OCI-LY7 (cell line): ENCODE measurements around the gene COL10A1. TPM values are rescaled to one million over a fixed set of nuclear protein-coding genes. Genes with fewer than 3 reads are reported as not detected.
A peak's percentile ranks its signal among the peaks of the same experiment; 100 is the strongest.

ENCODE experiments used
- BruUV-seq: library from RNA; stranded (reverse); fragments of 400-500 nt; replicated peaks from 2 replicates; lab custom pipeline; 2021; lab: Mats Ljungman, UMichigan
- CTCF ChIA-PET: fragments of 300-600 bp; sonication (Branson Sonifier 250); formaldehyde crosslinking; loops from one replicate; lab custom pipeline; 2022; ENCODE audit warnings: antibody characterized with exemption; ENCODE audit not compliant: unreplicated experiment; lab: Charles Lee
- POLR2A ChIA-PET: fragments of 300-600 bp; sonication (Branson Sonifier 250); formaldehyde crosslinking; loops from one replicate; lab custom pipeline; 2022; ENCODE audit warnings: antibody characterized with exemption; lab: Charles Lee
- DNase-seq: peaks from one replicate; pipeline ENCODE4 v3.0.0-alpha.2; 2015; ENCODE audit warnings: low spot score
- H2AFZ ChIP-seq: fragments of 200-600 bp; sonication (generic), shearing (Covaris generic); 2 replicates; pipeline ENCODE4 v1.6.1; 2014; ENCODE audit warnings: mild to moderate bottlenecking, antibody characterized with exemption, low read length, moderate library complexity
- H3K27ac ChIP-seq: fragments of 200-600 bp; sonication (generic); 2 replicates; pipeline ENCODE4 v1.5.1; 2014; ENCODE audit warnings: mixed run types, low read depth, mild to moderate bottlenecking, moderate library complexity, low read length, inconsistent platforms; ENCODE audit not compliant: poor library complexity, severe bottlenecking
- H3K36me3 ChIP-seq: fragments of 200-600 bp; sonication (generic); 2 replicates; pipeline ENCODE4 v1.6.1; 2014; ENCODE audit warnings: mild to moderate bottlenecking, antibody characterized with exemption, low read length, moderate library complexity, mixed read lengths; ENCODE audit not compliant: insufficient read depth
- H3K4me1 ChIP-seq: fragments of 200-600 bp; sonication (generic); 2 replicates; pipeline ENCODE4 v1.5.1; 2014; ENCODE audit warnings: mild to moderate bottlenecking, low read length; ENCODE audit not compliant: insufficient read depth, poor library complexity, severe bottlenecking
- H3K4me2 ChIP-seq: fragments of 200-600 bp; sonication (generic); 2 replicates; pipeline ENCODE4 v1.6.1; 2014; ENCODE audit warnings: mild to moderate bottlenecking, low read length
- H3K4me3 ChIP-seq: fragments of 200-600 bp; sonication (generic); 2 replicates; pipeline ENCODE4 v1.5.1; 2014; ENCODE audit warnings: mild to moderate bottlenecking, low read depth, low read length; ENCODE audit not compliant: poor library complexity, severe bottlenecking
- H3K79me2 ChIP-seq: fragments of 200-600 bp; sonication (generic); 2 replicates; pipeline ENCODE4 v1.6.1; 2016; ENCODE audit warnings: low read depth, mild to moderate bottlenecking, low read length, moderate library complexity, mixed read lengths; ENCODE audit not compliant: insufficient read depth
- H3K9me2 ChIP-seq: fragments of 200-600 bp; sonication (generic); 2 replicates; pipeline ENCODE4 v1.6.1; 2016; ENCODE audit warnings: mild to moderate bottlenecking, low read length, mixed read lengths; ENCODE audit not compliant: insufficient read depth
- H3K9me3 ChIP-seq: fragments of 200-600 bp; sonication (generic); 2 replicates; pipeline ENCODE4 v1.6.1; 2014; ENCODE audit warnings: mild to moderate bottlenecking, mixed run types, low read length, mixed read lengths
- H4K20me1 ChIP-seq: fragments of 200-600 bp; sonication (generic); 2 replicates; pipeline ENCODE4 v1.6.1; 2014; ENCODE audit warnings: mild to moderate bottlenecking, antibody characterized with exemption, low read length, moderate library complexity, mixed read lengths; ENCODE audit not compliant: insufficient read depth
- EZH2phosphoT487 ChIP-seq: fragments of 200-600 bp; sonication (generic); IDR thresholded peaks from 2 replicates; pipeline ENCODE4 v1.6.1; 2018; ENCODE audit warnings: low read depth, borderline replicate concordance, mild to moderate bottlenecking, mixed run types, antibody characterized with exemption, low read length, moderate library complexity, mixed read lengths
- intact Hi-C: fragments of 100-400 bp; cut with micrococcal nuclease; formaldehyde crosslinking; loops from one replicate; pipeline ENCODE4 v1.10.0; 2022; ENCODE audit not compliant: unreplicated experiment
- total RNA-seq, 2 experiments: library from RNA; depleted of rRNA in 1 of 2; stranded (reverse); fragments of >200 nt in 1 of 2; shearing (Covaris generic) in 1 of 2; gene quantifications; 2 replicates each; pipeline ENCODE4 v1.2.3, GENCODE V29; 2014 to 2022
- TF ChIP-seq, protein P1 (sequence below): fragments of 200-600 bp; sonication (generic); conservative IDR thresholded peaks from 2 replicates; pipeline ENCODE4 v1.5.1; 2014; ENCODE audit warnings: mild to moderate bottlenecking, antibody characterized with exemption, low read length, moderate library complexity, mixed read lengths

The COL10A1 gene
- total RNA-seq, 2 experiments from 2014 or later = not detected

DNA sequence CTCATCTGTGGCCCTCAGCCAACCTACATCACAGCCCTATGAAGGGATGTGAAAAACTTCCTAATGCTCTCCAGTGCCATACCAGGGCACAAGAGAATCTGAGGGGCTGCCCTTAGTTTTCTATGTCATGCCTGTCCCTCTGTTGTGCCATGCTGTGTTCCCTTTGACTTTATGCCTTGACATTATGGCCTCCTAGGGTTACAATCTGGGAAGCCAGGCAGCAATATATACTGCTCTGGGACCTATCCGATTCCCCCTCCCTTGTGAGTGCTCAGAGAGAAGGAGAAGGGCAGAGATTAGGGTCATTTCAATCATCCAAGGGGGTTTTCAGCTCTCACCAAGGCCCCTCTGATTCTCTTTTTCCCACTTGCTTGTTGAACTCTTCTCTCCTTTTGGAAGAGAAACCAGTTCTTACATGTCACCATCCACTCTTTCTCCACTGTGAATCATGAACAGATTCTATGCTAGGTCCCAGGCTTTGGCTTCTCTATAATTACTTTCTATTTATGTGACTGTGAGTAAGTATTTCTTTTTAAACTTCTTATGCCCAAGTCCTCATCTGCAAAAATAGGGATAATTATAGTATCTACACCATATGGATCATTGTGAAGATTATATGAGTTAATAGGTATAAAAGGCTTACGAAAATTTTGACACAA lies 51.1 kb downstream of the COL10A1 start:
- Histone ChIP-seq H3K4me1 (no peaks in the 10 kb centered on the region), H3K27ac (no peak overlapping the region), H3K79me2 (no peaks in the 10 kb centered on the region), H2AFZ (no peak overlapping the region), H3K9me2 (no peaks in the 10 kb centered on the region), H3K9me3 (no peaks in the 10 kb centered on the region), H3K4me2 (no peak overlapping the region), H3K36me3 (no peaks in the 10 kb centered on the region), H4K20me1 (no peaks in the 10 kb centered on the region), H3K4me3 (no peak overlapping the region)
- intact Hi-C loops = no loop called here
- POLR2A ChIA-PET = interaction anchor here (0.6 kb wide), 1 partner anchor 54 kb away, joined by 3 read pairs; no protein-coding TSS in a partner anchor
- CTCF ChIA-PET = no interaction called here
- no TSS peak for BruUV-seq
- no peak for TF ChIP-seq EZH2phosphoT487
- TF ChIP-seq, protein P1, sequence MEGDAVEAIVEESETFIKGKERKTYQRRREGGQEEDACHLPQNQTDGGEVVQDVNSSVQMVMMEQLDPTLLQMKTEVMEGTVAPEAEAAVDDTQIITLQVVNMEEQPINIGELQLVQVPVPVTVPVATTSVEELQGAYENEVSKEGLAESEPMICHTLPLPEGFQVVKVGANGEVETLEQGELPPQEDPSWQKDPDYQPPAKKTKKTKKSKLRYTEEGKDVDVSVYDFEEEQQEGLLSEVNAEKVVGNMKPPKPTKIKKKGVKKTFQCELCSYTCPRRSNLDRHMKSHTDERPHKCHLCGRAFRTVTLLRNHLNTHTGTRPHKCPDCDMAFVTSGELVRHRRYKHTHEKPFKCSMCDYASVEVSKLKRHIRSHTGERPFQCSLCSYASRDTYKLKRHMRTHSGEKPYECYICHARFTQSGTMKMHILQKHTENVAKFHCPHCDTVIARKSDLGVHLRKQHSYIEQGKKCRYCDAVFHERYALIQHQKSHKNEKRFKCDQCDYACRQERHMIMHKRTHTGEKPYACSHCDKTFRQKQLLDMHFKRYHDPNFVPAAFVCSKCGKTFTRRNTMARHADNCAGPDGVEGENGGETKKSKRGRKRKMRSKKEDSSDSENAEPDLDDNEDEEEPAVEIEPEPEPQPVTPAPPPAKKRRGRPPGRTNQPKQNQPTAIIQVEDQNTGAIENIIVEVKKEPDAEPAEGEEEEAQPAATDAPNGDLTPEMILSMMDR = no peak
- DNase-seq = no peak

DNA sequence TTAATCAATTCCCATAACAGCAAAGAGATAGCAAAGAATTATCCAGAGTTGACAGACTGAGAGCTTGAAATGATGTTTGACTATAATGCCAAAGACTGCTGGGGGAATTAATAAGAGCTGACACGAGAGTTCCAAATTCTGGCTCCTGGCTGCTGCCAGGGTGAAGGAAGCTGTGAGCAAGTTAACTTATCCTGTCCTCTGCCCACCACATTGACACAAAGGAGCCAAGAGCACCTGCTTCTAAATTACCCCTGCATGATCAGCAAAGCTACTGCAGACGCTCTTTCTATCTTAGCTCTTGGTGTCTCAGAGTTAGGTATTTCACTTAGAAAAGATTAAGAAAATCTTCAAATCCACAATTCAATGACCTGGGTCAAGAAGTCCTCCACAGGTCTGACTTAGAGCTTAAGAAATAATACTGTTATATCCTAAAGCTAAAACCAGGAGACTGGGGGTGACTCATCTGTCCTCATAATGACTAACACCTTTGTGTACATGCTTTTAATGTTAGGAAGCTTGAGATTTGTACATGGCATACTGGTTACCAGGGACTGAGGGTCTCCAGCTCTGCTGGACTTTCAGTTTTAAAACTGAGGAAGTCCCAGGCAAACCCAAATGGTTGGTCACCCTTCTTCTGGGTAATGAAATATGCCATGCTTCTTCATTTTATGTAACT lies 52.0 kb downstream of the COL10A1 start:
- H3K27ac ChIP-seq = no peak overlapping the region
- BruUV-seq = no TSS peak
- no peaks in the 10 kb centered on the region for H3K79me2 ChIP-seq
- H3K9me3 ChIP-seq = no peaks in the 10 kb centered on the region
- no peak for DNase-seq
- H3K36me3 ChIP-seq = no peaks in the 10 kb centered on the region
- no peaks in the 10 kb centered on the region for H4K20me1 ChIP-seq
- no peaks in the 10 kb centered on the region for H3K4me1 ChIP-seq
- no peak overlapping the region for H2AFZ ChIP-seq
- intact Hi-C loops = no loop called here
- H3K4me2 ChIP-seq = no peak overlapping the region
- no peak overlapping the region for H3K4me3 ChIP-seq
- POLR2A ChIA-PET = interaction anchor here (0.7 to 1.9 kb wide), 2 partner anchors 13 to 27 kb away, joined by 6 to 9 read pairs; no protein-coding TSS in a partner anchor
- CTCF ChIA-PET = no interaction called here
- no peaks in the 10 kb centered on the region for H3K9me2 ChIP-seq
- TF ChIP-seq, protein P1 = no peak
- TF ChIP-seq EZH2phosphoT487 = no peak

DNA sequence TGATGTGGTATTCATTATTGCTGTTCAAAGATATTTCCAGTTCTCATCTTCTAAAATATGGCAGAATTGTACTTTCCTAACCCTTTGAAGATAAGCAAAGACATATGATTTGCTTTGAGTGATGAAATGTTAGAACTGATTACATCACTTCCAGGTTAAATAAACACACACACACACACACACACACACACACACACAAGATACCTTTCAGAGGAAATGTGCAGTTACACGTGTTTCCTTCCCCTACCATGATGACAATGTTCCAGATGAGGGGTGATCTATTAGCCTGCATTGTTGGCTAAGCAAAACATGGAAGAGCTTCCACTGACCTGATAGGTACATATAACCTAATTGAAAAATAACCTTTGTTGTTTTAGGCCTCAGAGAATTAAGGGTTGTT lies 53.6 kb downstream of the COL10A1 start:
- H3K4me1 ChIP-seq = no peaks in the 10 kb centered on the region
- CTCF ChIA-PET = no interaction called here
- no peak overlapping the region for H3K4me2 ChIP-seq
- peak; percentile 24 for DNase-seq
- H3K27ac ChIP-seq = no peak overlapping the region
- H3K36me3 ChIP-seq = no peaks in the 10 kb centered on the region
- no peaks in the 10 kb centered on the region for H3K79me2 ChIP-seq
- H4K20me1 ChIP-seq = no peaks in the 10 kb centered on the region
- no peak overlapping the region for H2AFZ ChIP-seq
- no peak for TF ChIP-seq EZH2phosphoT487
- TF ChIP-seq, protein P1 = no peak
- no peak overlapping the region for H3K4me3 ChIP-seq
- H3K9me3 ChIP-seq = no peaks in the 10 kb centered on the region
- H3K9me2 ChIP-seq = no peaks in the 10 kb centered on the region
- POLR2A ChIA-PET = interaction anchor here (0.8 to 1.9 kb wide), 2 partner anchors 14 to 20 kb away, joined by 3 to 9 read pairs; no protein-coding TSS in a partner anchor
- no TSS peak for BruUV-seq
- intact Hi-C loops = no loop called here
